Neuronal stem cell (in vitro differentiated cells): ENCODE measurements around the gene CTDP1.
A peak's percentile ranks its signal among the peaks of the same experiment; 100 is the strongest.
"Not testable (repeated sequence)": the region's sequence is repeated elsewhere in the genome, so short reads cannot be mapped to it uniquely, and the experiment has no call there.

Source experiments
- DNase-seq: peaks from one replicate; pipeline ENCODE4 v3.0.0-alpha.2; 2013; ENCODE audit warnings: low spot score
- H2AFZ ChIP-seq: one replicate; pipeline ENCODE4 v1.6.1; 2013; ENCODE audit warnings: mild to moderate bottlenecking, low read length, inconsistent platforms
- H2AK5ac ChIP-seq: 2 replicates; pipeline ENCODE4 v1.6.1; 2013; ENCODE audit warnings: low read depth, mild to moderate bottlenecking, inconsistent platforms, low read length, moderate library complexity, mixed read lengths
- H2BK120ac ChIP-seq: 2 replicates; pipeline ENCODE4 v1.6.1; 2013; ENCODE audit warnings: low read depth, mild to moderate bottlenecking, inconsistent platforms, low read length, moderate library complexity, mixed read lengths
- H2BK12ac ChIP-seq: one replicate; pipeline ENCODE4 v1.6.1; 2013; ENCODE audit warnings: low read length, inconsistent platforms
- H2BK15ac ChIP-seq: 2 replicates; pipeline ENCODE4 v1.6.1; 2013; ENCODE audit warnings: mild to moderate bottlenecking, low read length, inconsistent platforms, mixed read lengths
- H2BK5ac ChIP-seq: one replicate; pipeline ENCODE4 v1.6.1; 2013; ENCODE audit warnings: inconsistent platforms, mild to moderate bottlenecking, low read length, moderate library complexity
- H3K14ac ChIP-seq: one replicate; pipeline ENCODE4 v1.6.1; 2013; ENCODE audit warnings: low read length, inconsistent platforms
- H3K18ac ChIP-seq: 2 replicates; pipeline ENCODE4 v1.6.1; 2013; ENCODE audit warnings: low read length, inconsistent platforms
- H3K23ac ChIP-seq: 2 replicates; pipeline ENCODE4 v1.6.1; 2013; ENCODE audit warnings: low read depth, mild to moderate bottlenecking, mixed read lengths, low read length, inconsistent platforms; ENCODE audit not compliant: poor library complexity
- H3K27ac ChIP-seq: replicated peaks from 3 replicates; pipeline ENCODE4 v1.5.1; 2013; ENCODE audit warnings: low read length, inconsistent platforms
- H3K27me3 ChIP-seq, 3 experiments: 2 replicates each; pipeline ENCODE4 v1.6.1; 2013; ENCODE audit warnings: low read length in 3 of 3, mild to moderate bottlenecking in 2 of 3, inconsistent platforms in 1 of 3, low read depth in 1 of 3, mixed read lengths in 1 of 3, moderate library complexity in 1 of 3; ENCODE audit not compliant: control insufficient read depth in 3 of 3, insufficient read depth in 3 of 3
- H3K36me3 ChIP-seq, 2 donors: replicated peaks in 1 of 2; 2 replicates each; pipeline ENCODE4 v1.6.1; 2013; ENCODE audit warnings: low read length in 2 of 2; ENCODE audit not compliant: control insufficient read depth in 2 of 2, insufficient read depth in 2 of 2
- H3K4ac ChIP-seq: 2 replicates; pipeline ENCODE4 v1.6.1; 2013; ENCODE audit warnings: inconsistent platforms, mild to moderate bottlenecking, low read length, moderate library complexity
- H3K4me1 ChIP-seq, 2 donors: 1 replicate in 1 of 2; 2 replicates in 1 of 2; pipeline ENCODE4 v1.6.1; 2013; ENCODE audit warnings: low read length in 2 of 2, low read depth in 1 of 2; ENCODE audit not compliant: control insufficient read depth in 2 of 2, insufficient read depth in 1 of 2
- H3K4me2 ChIP-seq: one replicate; pipeline ENCODE4 v1.6.1; 2013; ENCODE audit warnings: mild to moderate bottlenecking, low read length, inconsistent platforms; ENCODE audit not compliant: insufficient read depth, poor library complexity, severe bottlenecking
- H3K4me3 ChIP-seq, 2 donors: 2 replicates each; pipeline ENCODE4 v1.5.1; 2013; ENCODE audit warnings: low read length in 2 of 2, mild to moderate bottlenecking in 2 of 2, inconsistent platforms in 1 of 2, moderate library complexity in 1 of 2
- H3K79me1 ChIP-seq: one replicate; pipeline ENCODE4 v1.6.1; 2013; ENCODE audit warnings: low read depth, mild to moderate bottlenecking, inconsistent platforms, low read length, moderate library complexity
- H3K9ac ChIP-seq: one replicate; pipeline ENCODE4 v1.6.1; 2013; ENCODE audit warnings: mild to moderate bottlenecking, low read depth, low read length, inconsistent platforms; ENCODE audit not compliant: poor library complexity
- H3K9me3 ChIP-seq, 2 donors: replicated peaks in 1 of 2; 2 replicates each; pipeline versions ENCODE3 to v1.6.1; 2013; ENCODE audit warnings: low read length in 2 of 2, mild to moderate bottlenecking in 2 of 2, inconsistent platforms in 1 of 2, low read depth in 1 of 2, mixed read lengths in 1 of 2, moderate library complexity in 1 of 2; ENCODE audit not compliant: control insufficient read depth in 2 of 2, insufficient read depth in 1 of 2
- H4K8ac ChIP-seq: one replicate; pipeline ENCODE4 v1.6.1; 2013; ENCODE audit warnings: low read depth, mild to moderate bottlenecking, inconsistent platforms, low read length, moderate library complexity
- H4K91ac ChIP-seq: one replicate; pipeline ENCODE4 v1.6.1; 2013; ENCODE audit warnings: low read length, low read depth, mild to moderate bottlenecking, inconsistent platforms; ENCODE audit not compliant: poor library complexity
- WGBS, 2 donors: extraction: QIAGEN DNeasy Blood & Tissue Kit; methylation state at CpG; one replicate each; pipeline ENCODE4 v1.1.7; 2013; ENCODE audit warnings: missing lambda C conversion rate in 2 of 2, mixed read lengths in 1 of 2; ENCODE audit not compliant: insufficient read length in 2 of 2, insufficient replicate concordance in 1 of 2; ENCODE audit errors: extremely low coverage in 2 of 2; 5-methylcytosine and 5-hydroxymethylcytosine counted together

Gene CTDP1

GRCh38 chr18:79694206-79694894 lies 14.7 kb downstream of the CTDP1 start:
- not testable (repeated sequence) for H3K23ac ChIP-seq, H2AK5ac ChIP-seq, H2AFZ ChIP-seq, H3K18ac ChIP-seq, H3K4ac ChIP-seq, H3K27me3 ChIP-seq, H3K4me3 ChIP-seq, H3K27ac ChIP-seq, H4K8ac ChIP-seq, H4K91ac ChIP-seq, H3K9ac ChIP-seq, DNase-seq, H2BK15ac ChIP-seq, H3K14ac ChIP-seq, H3K4me1 ChIP-seq, H2BK120ac ChIP-seq, H2BK5ac ChIP-seq, H3K9me3 ChIP-seq, H2BK12ac ChIP-seq, H3K4me2 ChIP-seq
- H3K36me3 ChIP-seq, result peaks cover 23 to 41% of the 10 kb centered on the region in 2 donors
- WGBS, 2 donors, result no CpG with 5 or more reads among the region's 32 CpGs
- peaks cover 17% of the 10 kb centered on the region for H3K79me1 ChIP-seq

DNA sequence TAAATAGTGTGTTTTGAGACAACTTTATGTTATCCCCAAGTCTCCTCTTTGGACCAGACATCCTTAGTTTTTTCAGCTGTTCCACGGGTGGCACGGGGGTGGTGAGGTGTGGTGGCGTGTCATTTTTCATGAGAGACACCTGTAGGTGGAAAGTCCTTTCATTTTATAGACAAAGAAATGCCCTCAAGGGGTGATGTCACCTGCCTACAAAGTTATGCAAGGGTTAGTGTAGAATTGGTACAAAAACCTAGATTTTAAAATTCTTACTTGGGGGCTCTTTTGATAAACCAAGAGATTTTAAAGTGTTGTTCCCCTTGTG lies 15.3 kb downstream of the CTDP1 start:
- no peak for DNase-seq

DNA sequence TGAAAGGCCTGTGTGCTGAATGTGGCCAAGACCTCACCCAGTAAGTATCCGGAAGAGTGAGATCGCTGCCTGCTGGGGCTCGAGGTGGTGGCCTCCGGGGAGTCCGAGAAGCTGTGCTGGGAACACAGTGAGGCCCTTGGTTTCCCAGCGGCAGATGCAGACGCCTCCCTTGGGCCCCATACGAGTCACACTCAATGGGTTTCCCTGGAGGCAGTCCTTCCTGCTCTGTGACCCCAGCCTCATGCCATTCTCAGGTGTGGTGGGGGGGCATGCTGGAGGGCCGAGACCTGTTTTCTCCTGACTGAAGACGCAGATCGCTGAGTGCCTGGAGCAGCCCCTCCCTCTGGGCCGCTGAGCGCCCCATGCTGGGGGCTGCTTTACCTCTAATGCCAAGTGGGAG lies 15.7 kb downstream of the CTDP1 start:
- H3K18ac ChIP-seq, result no peak overlapping the region
- no peak overlapping the region for H2AK5ac ChIP-seq
- H3K27me3 ChIP-seq, result no peaks in the 10 kb centered on the region
- H3K14ac ChIP-seq, result no peak overlapping the region
- no peak overlapping the region for H3K4me2 ChIP-seq
- H3K9me3 ChIP-seq, result no peaks in the 10 kb centered on the region
- no peak overlapping the region for H3K9ac ChIP-seq
- peaks cover 0 to 5% of the 10 kb centered on the region in 2 donors for H3K4me1 ChIP-seq
- no peak for DNase-seq
- H4K91ac ChIP-seq, result no peak overlapping the region
- WGBS, 2 donors, result no CpG with 5 or more reads among the region's 13 CpGs
- no peak overlapping the region for H3K27ac ChIP-seq
- H4K8ac ChIP-seq, result no peak overlapping the region
- no peak overlapping the region for H3K23ac ChIP-seq
- H2BK12ac ChIP-seq, result no peak overlapping the region
- peaks cover 17% of the 10 kb centered on the region for H3K79me1 ChIP-seq
- no peak overlapping the region for H3K4ac ChIP-seq
- peaks cover 29 to 50% of the 10 kb centered on the region in 2 donors for H3K36me3 ChIP-seq
- no peak overlapping the region for H2BK5ac ChIP-seq
- H2BK15ac ChIP-seq, result no peak overlapping the region
- no peak overlapping the region for H3K4me3 ChIP-seq
- H2AFZ ChIP-seq, result no peak overlapping the region
- H2BK120ac ChIP-seq, result no peak overlapping the region

More for the DNA sequence above, 15.3 kb downstream of the CTDP1 start:
- H2BK120ac ChIP-seq, result no peak overlapping the region
- H2BK5ac ChIP-seq, result no peak overlapping the region
- H3K9ac ChIP-seq, result no peak overlapping the region
- H2AK5ac ChIP-seq, result no peak overlapping the region
- no peak overlapping the region for H3K14ac ChIP-seq
- no peak overlapping the region for H4K91ac ChIP-seq
- H3K79me1 ChIP-seq, result peaks cover 17% of the 10 kb centered on the region
- H3K36me3 ChIP-seq, result peaks cover 26 to 46% of the 10 kb centered on the region in 2 donors
- WGBS, 2 donors, result no CpG with 5 or more reads among the region's 3 CpGs
- H3K27me3 ChIP-seq, result no peaks in the 10 kb centered on the region
- H2AFZ ChIP-seq, result no peak overlapping the region
- H3K27ac ChIP-seq, result no peak overlapping the region
- no peak overlapping the region for H3K4me3 ChIP-seq
- H3K9me3 ChIP-seq, result no peaks in the 10 kb centered on the region
- no peak overlapping the region for H2BK15ac ChIP-seq
- H4K8ac ChIP-seq, result no peak overlapping the region
- no peak overlapping the region for H2BK12ac ChIP-seq
- H3K18ac ChIP-seq, result no peak overlapping the region
- no peak overlapping the region for H3K4me2 ChIP-seq
- H3K4ac ChIP-seq, result no peak overlapping the region
- H3K23ac ChIP-seq, result no peak overlapping the region
- peaks cover 0 to 5% of the 10 kb centered on the region in 2 donors for H3K4me1 ChIP-seq

GRCh38 chr18:79695856-79696850 lies 16.6 kb downstream of the CTDP1 start:
- peaks cover 0 to 5% of the 10 kb centered on the region in 2 donors for H3K4me1 ChIP-seq
- no peak overlapping the region for H2AFZ ChIP-seq
- no peak overlapping the region for H3K9ac ChIP-seq
- H4K8ac ChIP-seq, result no peak overlapping the region
- H3K4ac ChIP-seq, result no peak overlapping the region
- no peak overlapping the region for H3K4me2 ChIP-seq
- no peak overlapping the region for H2AK5ac ChIP-seq
- H3K36me3 ChIP-seq, result peaks cover 32 to 58% of the 10 kb centered on the region in 2 donors
- H2BK5ac ChIP-seq, result no peak overlapping the region
- no peak overlapping the region for H3K14ac ChIP-seq
- H3K9me3 ChIP-seq, result no peaks in the 10 kb centered on the region
- no CpG with 5 or more reads among the region's 53 CpGs for WGBS, 2 donors
- H3K79me1 ChIP-seq, result peaks cover 14% of the 10 kb centered on the region
- peak overlapping the region in 1 of 2 donors; percentile 27 for H3K4me3 ChIP-seq
- no peak overlapping the region for H2BK120ac ChIP-seq
- H3K27ac ChIP-seq, result no peak overlapping the region
- H2BK15ac ChIP-seq, result no peak overlapping the region
- H2BK12ac ChIP-seq, result no peak overlapping the region
- no peak for DNase-seq
- H3K23ac ChIP-seq, result peak overlapping the region; percentile 89
- no peak overlapping the region for H4K91ac ChIP-seq
- no peaks in the 10 kb centered on the region for H3K27me3 ChIP-seq
- H3K18ac ChIP-seq, result no peak overlapping the region
